ENCODE results near the gene TDRD12.

DNA sequence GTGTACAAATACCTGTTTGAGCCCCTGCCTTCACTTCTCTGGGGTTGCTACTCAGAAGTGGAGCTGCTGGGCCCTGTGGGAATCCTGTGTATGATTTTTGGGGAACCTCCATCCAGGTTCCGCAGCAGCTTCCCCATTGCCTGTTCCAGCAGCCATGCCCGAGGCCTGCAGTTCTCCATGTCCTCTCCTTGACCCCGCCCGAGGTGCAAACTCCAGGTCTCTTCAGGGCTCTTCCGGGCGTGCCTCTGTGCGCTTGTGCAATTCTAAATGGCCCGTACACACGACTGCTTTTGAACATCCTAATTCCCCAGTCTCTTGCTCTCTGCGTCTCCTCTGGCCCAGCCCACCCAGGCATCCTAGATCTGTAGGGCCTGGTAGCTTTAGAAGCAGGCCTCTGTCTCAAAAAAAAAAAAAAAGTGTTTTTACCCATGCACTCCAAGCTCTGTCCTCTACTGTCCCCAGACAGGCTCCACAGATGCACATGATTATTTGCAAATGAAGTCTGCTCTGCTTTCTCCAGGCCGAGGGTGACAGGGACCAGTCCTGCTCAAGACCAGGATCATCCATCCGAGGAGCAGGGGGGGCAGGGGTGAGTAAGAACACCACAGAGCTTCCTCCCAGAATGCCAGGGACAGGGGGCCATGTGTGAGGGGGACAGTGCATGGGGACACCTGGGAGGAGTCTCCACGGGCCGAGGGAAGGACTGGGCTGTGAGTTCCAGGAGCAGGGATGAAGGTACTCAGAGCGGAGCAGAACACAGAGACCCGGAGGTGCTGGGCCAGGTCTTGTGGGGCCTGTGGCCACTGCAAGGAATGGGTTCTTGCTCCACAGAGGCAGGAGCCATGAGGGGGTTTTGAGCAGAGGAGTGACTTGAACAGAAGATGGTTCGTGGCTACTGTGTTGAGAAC is 98.3 kb downstream of the TDRD12 start:
- TF ChIP-seq, protein P1, sequence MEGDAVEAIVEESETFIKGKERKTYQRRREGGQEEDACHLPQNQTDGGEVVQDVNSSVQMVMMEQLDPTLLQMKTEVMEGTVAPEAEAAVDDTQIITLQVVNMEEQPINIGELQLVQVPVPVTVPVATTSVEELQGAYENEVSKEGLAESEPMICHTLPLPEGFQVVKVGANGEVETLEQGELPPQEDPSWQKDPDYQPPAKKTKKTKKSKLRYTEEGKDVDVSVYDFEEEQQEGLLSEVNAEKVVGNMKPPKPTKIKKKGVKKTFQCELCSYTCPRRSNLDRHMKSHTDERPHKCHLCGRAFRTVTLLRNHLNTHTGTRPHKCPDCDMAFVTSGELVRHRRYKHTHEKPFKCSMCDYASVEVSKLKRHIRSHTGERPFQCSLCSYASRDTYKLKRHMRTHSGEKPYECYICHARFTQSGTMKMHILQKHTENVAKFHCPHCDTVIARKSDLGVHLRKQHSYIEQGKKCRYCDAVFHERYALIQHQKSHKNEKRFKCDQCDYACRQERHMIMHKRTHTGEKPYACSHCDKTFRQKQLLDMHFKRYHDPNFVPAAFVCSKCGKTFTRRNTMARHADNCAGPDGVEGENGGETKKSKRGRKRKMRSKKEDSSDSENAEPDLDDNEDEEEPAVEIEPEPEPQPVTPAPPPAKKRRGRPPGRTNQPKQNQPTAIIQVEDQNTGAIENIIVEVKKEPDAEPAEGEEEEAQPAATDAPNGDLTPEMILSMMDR (IDR thresholded peaks at IDR 0.05): no peak
- no peak for TF ChIP-seq POLR2AphosphoS5 (IDR thresholded peaks at IDR 0.05)
- no peak for TF ChIP-seq POLR2A (IDR thresholded peaks at IDR 0.05)
